Islet of Langerhans (tissue), 1 donor: ENCODE measurements around the gene PPP1R15B.

ENCODE experiments used
- FAIRE-seq: peaks from one replicate; lab custom pipeline; 2011; peaks lifted over from hg19 to GRCh38; lab: Jason Lieb, UNC

PPP1R15B gene

GRCh38 chr1:204400882-204401510, 10.6 kb downstream of the PPP1R15B start:
- no peak for FAIRE-seq

GRCh38 chr1:204398197-204399125, 13.2 kb downstream of the PPP1R15B start:
- FAIRE-seq = no peak

DNA sequence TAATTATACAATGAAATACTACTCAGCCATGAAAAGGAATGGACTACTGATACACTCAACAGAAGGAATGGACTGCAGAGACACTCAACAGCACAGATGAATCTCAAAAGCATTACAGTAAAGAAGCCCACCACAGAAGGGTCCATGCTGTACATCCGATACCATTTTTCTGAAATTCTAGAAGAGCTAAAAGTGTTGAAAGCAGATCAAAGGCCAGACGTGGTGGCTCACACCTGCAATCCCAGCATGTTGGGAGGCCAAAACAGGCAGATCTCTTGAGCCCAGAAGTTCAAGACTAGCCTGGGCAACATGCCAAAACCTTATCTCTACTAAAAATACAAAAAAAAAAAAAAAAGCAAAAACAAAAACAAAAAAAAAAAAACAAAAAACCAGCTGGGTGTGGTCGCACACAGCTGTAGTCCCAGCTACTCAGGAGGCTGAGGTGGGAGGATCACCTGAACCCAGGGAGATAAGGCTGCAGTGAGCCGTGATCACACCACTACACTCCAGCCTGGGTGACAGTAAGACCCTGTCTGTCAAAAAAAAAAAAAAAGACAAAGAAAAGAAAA, 15.5 kb downstream of the PPP1R15B start:
- FAIRE-seq = no peak

GRCh38 chr1:204391629-204392028, 20.0 kb downstream of the PPP1R15B start:
- peak; percentile 24 for FAIRE-seq

DNA sequence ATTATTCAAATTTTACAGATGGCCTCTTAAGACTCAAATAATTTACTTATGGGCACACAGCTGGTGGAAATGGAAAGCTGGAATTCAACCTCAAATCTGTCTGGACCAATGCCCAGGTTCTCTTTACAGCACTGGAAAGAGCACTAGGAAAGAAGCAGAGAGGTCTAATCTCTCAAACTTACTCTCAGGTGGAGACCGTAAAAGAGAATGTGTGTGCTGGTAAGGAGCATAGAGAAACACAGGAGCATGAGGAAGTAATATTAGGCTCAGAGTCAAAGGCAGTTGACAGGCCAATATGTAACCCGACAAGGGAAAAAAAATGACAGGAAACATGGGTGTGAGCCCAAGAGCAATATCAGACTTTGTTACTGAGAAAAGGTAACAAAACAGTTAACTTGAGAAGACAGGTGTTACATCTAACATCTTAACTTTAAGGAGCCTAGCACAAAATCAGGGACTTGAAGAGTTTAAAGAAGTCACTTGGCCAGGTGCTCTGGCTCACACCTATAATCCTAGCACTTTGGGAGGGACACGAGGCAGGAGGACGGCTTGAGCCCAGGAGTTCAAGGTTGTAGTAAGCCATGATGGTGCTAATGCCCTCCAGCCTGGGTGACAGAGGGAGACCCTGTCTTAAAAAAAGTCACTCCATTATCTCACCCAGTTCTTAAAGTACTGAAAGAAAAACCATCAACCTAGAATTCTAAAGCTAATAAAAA, 20.7 kb downstream of the PPP1R15B start:
- FAIRE-seq = no peak

DNA sequence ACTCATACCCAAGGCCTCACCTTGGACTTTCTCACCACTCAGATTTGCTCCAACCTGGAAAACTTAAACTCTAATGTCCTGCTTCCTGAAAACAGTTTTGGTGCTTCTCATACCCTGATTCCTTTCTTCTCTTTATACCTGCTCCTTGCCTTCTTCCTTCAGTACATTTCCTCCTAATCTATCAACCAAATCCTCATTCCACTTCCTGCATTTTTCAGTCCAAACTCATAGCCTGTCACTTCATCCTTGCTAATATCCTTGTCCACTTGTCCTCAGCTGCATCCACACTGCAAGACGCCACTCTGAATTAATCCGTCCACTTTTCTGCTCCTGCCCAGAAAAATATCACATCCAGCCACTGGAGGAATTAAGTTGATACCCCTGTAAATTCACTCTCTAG, 25.9 kb downstream of the PPP1R15B start:
- FAIRE-seq = no peak

DNA sequence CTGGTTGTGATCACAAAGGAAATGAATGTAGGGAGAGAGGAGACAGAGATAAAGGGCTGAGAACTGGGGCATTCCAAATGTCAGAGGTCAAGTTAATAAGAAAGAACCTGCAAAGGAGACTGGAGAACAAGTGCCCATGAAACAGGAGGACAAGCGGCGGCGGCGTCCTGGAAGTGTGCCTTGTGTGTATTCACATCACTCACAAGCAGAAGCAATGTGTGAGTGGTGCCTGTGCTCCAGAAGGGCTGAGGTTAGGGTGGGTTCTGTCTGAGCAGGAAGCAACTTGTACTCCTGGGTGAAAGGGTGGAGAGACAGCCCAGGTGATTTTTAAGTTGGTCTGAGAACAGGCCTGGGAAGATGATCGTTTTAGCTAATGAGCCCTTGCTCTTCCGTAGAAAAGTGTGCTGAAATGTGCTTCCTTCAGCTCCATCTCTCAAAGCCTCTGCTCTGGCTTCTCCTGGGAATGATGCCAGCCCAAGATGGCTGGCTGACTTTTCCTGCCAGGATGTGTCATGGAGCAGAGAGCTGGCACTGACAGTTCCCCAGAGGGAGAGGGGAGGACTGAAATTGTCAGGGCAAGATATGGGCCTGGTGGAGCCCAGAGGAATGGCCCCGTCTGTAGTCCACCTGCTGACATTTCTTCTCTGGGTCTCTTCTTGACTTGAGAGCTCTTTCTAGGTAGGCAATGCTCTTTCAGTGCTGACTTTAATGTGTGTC, 26.8 kb downstream of the PPP1R15B start:
- FAIRE-seq = no peak

GRCh38 chr1:204383163-204383904, 28.3 kb downstream of the PPP1R15B start:
- no peak for FAIRE-seq

GRCh38 chr1:204382714-204383083, 28.9 kb downstream of the PPP1R15B start:
- FAIRE-seq = no peak

DNA sequence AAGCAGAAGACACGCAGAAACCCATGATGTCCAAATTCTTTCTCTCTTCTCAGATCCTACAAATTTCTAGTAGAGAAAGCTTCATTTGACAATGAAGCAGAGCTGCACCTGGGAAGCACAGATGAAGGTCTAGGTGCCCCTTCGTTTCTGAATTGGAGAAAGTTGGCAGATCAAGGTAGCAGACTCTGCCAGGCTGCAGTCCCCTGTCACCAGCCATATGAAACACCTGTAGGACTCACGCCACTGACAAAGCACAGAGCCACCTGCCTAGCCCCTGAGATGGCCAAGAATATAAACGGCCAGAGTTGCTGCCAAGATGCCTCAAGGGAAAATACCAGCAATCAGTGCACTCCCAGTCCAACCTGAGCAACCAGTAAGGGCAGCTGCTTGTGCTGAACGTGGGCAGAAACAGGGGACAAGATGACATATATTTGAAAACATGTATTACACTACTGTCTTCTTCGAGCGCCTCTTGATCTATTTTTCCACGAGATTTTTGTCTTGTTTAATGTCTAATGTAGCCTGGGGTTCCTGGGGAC, 31.3 kb downstream of the PPP1R15B start:
- FAIRE-seq = no peak

DNA sequence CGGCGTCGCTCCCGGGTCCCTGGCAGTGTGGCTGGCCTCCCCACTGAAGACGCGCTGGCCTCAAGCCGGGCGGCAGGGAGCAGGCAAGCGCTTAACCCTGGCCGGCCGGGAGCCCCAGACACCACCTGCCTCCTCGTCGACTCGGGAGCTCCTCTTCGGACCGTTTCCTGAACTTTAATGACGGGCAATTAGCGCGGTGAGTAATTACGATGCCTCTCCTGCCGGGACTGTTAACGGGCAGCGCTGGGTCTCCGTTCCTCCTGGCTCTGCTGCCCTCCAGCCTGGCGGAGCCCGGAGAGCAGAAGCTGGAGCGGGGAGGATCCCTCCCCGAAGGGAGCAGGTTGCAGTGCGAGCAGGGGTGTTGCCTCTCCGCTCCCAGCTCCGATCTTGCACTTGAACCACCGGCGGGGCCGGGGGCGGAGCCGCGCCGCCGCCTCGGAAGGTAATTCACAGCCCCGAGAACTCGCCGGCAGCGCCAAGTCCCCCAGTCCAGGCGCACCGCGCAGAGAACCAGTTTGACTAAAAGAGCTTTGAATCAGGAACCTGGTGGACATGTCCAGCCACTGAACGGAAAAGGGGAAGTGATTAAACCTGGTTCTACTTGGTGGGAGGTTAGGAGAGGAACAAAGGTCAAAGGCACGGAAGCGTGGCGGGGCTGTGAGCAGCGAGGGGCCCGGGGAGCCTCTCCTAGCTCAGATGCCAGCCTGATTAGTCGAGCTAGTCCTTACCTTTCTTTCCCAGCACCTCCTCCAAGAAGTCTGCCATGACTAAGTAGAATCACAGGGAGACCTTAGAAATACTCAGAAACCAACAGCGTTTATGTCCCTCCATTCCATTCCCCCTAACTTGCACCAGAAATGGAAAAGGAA, 33.6 kb downstream of the PPP1R15B start:
- FAIRE-seq = no peak

- FAIRE-seq = no peak
These were observed 34.5 kb downstream of the PPP1R15B start for GRCh38 chr1:204376919-204377799.

DNA sequence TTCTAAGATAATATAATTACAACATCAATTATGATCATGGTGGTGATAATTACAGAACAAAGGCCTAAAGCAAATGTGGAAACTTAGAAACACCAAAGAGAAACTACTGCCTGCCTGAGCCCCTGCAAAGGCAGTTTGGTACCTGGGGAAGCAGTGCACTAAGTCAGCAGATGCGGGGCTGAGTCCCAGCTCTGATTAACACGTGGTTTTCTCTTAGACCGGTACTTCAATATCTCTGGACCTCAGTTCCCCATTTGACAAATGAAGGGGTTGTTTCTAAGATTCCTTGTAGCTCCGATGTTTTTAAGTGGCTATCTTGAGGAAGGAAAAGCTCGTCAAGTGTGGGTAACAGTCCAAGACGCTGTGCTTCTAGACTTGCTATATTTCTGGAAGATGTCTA, 35.2 kb downstream of the PPP1R15B start:
- FAIRE-seq = no peak

DNA sequence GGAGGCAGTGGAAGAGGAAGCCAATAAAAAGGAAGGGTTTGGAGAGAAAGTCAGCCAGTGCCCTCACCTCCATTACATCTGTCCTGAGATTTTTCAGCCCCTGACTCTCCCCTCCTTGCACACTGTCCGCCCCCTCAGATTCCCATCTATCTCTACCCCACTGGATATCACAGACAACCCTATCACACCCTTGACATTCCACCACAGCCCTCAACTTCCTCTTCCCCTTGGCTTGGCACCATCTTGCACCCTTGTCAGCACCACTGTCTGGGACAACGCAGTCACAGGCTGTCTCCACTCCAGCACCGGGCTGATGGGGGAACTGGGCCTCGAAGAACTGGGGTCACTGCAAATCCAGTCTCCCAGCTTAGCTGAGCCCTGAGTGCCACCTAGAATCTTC, 37.7 kb downstream of the PPP1R15B start:
- FAIRE-seq = no peak

GRCh38 chr1:204370176-204370575, 41.4 kb downstream of the PPP1R15B start:
- FAIRE-seq = no peak

DNA sequence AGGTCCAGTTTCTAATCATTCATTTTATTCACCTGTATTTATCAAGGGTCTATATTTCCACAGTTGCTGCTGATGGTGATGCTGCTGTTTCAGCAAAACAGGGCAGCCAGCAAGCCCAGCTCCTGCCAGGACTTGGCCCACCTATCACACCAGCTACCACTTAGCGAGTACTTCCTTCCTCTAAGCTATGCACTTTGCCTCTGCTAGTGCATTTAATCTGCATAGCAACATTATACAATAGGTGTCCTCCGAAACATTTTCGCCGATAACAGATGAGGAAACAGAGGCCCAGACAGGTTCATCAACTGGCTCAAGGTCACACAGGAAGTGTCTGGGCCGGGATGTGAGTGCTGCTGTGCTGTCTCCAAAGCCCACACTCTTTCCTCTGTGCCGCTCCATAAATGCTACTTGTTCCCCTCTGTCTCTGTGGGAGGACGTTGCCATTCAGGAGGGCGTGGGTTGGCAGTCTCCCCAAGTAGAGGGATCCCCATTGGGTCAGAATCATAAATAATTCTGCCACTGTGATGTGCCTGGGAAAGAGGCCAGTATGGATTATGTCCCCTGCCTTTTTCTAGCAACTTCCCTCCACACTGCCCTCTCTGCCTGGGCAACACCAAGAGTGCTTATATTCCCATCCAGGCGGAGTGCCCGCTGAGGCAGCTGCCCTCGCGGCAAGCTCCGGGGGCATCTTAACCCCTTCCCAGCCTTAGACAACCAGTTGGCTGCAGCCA, 42.5 kb downstream of the PPP1R15B start:
- FAIRE-seq = no peak

DNA sequence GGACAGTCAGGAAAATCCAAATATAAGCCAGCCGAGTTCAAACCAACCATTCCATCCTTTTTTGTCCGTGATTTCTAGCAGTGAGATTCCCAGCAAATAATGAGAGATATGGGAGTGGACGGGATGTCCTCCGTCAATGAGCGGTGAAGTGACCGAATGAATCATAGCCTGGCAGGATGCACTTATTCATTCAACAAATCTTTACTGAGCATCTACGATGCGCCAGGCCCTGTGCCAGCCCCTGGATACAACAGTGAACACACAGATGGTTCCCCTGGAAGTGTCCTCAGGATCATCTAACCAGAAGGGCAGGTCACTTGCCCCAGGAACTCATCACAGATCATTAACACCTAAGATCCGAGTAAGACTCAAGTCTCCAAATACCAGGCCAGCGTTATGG, 43.7 kb downstream of the PPP1R15B start:
- FAIRE-seq = no peak

DNA sequence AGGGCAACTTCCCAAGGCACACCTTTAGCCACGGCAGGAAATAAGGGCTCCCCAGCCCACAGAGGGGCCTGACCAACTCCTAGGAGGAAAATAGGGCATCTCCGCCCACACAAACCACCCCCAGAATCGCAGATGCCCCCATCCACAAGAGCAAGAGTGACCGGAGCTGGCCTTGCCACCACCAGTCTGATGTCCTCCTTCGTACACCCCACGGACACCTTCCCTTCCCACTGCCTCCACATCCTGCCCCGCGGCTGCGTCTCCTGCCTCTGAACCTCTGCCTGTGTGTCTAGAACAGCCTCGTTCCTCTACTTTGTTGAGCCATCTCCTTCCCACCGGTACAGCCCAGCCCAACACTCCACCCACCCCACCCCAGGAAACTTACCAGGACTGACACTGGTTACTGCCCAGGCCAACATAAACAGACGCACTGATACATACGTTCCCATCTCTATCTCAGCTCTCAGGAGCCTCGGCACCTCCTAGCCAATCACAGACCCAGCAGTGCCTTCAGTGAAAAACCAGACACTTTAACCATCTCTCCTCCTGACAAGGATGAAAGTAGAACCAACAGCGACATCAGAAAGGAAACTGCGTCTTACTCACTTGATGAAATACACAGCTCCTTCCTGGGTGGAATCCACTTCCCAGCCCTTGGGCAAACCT, 44.3 kb downstream of the PPP1R15B start:
- FAIRE-seq = no peak
